Fibroblast of upper back skin (primary cell): ENCODE measurements around the gene YTHDF1.
A peak's percentile ranks its signal among the peaks of the same experiment; 100 is the strongest.
"Not testable (repeated sequence)": the region's sequence is repeated elsewhere in the genome, so short reads cannot be mapped to it uniquely, and the experiment has no call there.

Source experiments
- DNase-seq: peaks from one replicate; pipeline ENCODE4 v3.0.0-alpha.2; 2013

YTHDF1 gene

GRCh38 chr20:63216041-63216848 is at the start of gene YTHDF1:
Gene YTHDF1, minus strand, starts transcription at chr20:63216131. Its CDS starts 239 bp downstream, at chr20:63215892.
- peak; percentile 92 for DNase-seq

DNA sequence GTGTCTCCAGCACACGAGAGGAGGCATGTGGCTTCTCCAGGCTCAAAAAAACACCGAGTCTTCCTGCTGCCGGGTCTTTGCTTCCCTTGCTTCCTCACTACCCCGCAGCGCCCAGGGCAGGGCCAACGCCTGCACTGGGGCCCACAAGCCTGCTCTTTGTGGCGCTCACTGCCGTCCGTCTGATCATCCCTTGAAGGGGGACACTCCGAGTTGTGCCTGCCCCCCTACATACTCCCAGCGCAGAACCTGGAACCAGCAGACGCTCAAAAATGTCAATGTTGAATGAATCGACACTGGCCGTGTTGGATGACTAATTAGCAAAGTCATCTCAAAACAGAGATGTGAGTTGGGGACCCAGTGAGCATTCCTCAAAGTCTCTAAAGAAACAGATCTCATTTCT is 48.6 kb upstream of the YTHDF1 start:
- DNase-seq = no peak

DNA sequence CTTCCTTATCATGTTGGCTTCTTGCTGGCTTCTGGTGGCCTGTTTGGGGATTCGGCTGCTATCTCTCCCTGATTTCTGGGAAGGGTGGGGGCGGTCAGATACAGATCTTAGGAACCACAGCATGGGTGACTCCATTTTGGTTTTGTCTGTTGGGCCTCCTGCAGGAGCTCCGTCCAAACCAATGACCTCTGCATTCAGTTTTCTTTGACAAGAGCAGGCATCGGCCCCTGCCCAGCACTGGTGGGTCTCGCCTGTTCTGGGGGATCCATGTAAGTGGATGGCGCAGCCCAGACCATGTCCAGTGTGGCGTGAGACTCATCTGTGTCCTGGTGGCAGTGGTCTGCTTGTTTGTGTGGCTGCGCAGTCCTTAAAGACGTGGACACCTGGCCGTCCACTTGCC is 48.1 kb upstream of the YTHDF1 start:
- DNase-seq = no peak

DNA sequence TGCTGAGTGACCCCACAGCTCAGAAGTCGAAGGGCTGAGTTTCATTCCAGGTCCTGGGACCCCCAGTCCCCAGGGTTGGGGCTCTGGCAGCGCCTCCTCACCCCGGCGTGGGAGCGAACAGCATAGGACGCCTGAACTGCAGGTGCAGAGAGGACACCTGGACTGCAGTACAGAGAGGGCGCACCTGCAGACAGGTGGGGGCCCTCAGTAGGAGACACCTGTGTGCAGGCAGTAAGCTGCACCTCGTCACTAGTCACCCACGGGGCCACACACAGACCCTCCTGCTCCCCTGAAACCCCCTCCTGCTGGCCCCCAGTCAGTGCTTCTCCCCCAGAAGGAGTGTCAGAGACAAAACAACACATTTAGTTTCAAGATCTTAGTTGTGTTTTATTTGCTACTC is 46.9 kb upstream of the YTHDF1 start:
- DNase-seq = no peak

DNA sequence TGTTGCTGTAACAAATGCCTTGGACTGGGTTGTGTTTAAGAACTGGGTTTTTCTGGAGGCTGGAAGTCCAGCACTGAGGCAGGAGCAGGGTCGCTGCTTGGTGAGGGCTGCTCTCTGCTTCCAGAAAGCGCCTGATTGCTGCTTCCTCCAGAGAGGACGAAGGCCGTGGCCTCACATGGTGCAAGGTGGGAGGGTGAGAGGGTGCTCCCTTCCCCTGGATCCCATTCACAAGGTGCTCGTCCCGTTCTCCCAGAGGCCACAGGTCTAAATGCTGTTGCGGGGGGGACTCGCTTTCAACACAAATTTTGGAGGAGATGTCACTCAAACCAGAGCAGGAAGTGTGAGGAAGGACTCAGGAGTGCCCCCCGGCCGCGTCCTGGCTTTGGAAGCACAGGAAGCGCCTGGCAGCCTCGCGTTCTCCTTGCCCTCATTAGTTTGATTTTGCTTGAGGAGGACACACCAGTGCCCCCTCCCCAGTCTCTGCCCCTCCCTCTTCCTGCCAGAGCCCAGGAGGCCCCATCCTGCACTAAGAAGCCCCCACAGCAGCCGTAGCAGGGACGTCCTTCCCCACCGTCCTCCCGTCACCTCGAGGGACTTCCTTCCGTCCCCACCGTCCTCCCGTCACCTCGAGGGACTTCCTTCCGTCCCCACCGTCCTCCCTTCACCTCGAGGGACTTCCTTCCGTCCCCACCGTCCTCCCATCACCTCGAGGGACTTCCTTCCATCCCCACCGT is 46.0 kb upstream of the YTHDF1 start:
- no peak for DNase-seq

DNA sequence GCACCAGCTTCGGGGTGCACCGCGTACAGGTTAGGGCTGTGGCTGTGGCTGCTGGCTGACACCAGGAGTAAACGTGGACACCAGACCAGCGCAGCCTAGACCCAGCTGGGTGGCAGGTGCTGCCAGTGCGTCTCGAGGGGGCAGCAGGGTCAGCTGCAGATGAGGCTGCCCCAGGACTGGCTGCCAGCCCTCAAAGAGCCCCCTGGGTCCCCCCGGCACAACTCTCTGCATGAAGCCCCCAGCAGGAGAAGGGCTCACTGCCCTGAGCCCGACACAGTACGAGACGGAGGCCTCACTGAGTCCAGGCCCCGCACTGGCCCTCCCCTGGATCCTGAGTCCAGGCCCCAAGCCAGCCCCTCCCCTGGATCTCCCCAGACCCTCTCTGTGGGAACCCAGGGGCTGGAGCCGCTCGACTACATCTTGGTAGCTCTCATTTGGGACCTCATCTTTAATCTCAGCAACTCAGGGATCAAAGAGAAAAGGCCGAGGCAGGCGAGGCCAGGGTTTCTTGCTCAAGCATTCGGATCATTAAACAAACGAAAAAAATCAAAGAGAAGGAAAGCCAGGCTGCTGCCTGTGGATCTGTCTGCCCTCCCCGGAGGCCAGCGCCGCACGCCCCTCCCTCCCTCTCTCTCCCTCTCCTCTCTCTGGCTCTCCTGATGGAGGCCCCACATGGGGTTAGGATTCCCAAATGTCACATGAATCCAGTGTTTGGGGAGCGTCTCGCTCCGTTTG is 45.3 kb upstream of the YTHDF1 start:
- DNase-seq = no peak

DNA sequence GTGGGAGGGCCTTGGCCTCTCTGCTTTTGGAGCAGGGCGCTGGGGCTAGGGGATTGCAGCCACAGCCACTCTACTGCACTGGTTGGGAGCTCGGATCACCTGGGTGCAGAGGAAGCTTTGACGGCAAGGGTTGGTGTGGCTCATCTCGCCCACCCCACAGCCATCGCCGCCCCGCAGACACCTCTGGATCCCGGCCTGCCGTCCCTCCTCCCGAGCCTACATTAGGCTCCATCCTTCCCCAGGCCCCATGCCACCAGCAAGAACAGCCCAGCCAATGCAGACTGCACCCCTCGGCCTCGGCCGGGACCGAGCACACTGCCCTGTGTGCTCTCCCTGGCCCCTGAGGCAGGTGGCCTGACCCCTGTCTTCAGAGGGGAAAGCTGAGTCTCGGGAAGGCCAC is 44.6 kb upstream of the YTHDF1 start:
- no peak for DNase-seq

- no peak for DNase-seq
These were observed 44.0 kb upstream of the YTHDF1 start for GRCh38 chr20:63259734-63260460.

GRCh38 chr20:63258781-63259180 is 42.9 kb upstream of the YTHDF1 start:
- no peak for DNase-seq

GRCh38 chr20:63257629-63258028 is 41.7 kb upstream of the YTHDF1 start:
- no peak for DNase-seq

DNA sequence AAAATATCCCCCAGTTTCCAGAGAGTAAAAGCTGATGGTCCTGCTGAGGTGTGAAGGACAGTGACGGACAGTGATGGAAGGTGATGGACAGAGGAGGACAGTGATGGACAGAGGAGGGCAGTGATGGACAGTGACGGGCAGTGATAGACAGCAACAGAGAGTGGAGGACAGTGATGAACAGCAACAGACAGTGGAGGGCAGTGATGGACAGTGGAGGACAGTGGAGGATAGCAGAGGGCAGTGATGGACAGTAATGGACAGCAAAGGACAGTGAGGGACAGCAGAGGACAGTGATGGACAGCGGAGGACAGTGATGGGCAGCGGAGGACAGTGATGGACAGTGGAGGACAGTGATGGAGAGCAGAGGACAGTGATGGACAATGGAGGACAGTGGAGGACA is 41.0 kb upstream of the YTHDF1 start:
- no peak for DNase-seq

DNA sequence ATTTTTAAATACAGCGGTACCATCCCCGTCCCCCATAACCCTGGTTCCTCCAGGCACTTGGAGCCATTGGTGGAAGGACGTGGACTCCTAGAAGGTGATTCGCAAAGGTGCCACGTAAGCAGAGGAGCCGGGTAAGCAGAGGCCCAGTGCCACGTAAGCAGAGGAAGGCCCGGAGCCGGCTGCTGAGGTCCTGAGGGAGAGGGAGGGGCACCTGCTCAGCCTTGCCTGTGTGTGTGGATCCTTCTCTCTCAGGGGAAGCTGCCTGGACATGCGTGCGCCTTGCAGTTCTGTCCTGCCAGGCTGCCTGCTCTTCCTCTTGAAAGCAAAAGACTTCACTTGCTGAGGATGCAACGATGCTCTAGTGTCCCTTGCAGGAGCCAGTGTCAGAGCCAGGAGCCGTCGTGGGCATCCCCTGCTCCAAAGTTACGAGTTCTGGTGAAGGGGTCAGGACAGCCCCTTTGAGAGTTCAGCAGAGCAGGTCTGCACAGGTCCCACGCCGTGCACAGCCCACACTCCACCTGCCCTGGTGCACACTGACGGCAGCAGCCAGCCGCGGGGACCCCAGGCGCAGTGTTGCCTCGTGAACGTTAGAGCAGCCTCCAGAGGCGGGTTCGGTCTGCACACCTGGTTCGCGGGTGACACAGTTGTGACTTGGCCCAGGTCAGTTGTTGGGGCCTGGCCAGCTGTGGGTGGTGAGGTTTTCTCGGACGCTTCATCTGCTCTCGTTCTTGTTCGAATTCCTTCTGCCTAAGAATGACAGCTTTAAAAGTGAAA is 40.2 kb upstream of the YTHDF1 start:
- DNase-seq = no peak

- DNase-seq = no peak
These were observed 38.9 kb upstream of the YTHDF1 start for GRCh38 chr20:63254606-63255384.

- DNase-seq = no peak
These were observed 38.3 kb upstream of the YTHDF1 start, which contains the start of gene NKAIN4 for GRCh38 chr20:63254232-63254605. Gene NKAIN4, minus strand, starts transcription at chr20:63254463. Its CDS starts 13 bp downstream, at chr20:63254450.

DNA sequence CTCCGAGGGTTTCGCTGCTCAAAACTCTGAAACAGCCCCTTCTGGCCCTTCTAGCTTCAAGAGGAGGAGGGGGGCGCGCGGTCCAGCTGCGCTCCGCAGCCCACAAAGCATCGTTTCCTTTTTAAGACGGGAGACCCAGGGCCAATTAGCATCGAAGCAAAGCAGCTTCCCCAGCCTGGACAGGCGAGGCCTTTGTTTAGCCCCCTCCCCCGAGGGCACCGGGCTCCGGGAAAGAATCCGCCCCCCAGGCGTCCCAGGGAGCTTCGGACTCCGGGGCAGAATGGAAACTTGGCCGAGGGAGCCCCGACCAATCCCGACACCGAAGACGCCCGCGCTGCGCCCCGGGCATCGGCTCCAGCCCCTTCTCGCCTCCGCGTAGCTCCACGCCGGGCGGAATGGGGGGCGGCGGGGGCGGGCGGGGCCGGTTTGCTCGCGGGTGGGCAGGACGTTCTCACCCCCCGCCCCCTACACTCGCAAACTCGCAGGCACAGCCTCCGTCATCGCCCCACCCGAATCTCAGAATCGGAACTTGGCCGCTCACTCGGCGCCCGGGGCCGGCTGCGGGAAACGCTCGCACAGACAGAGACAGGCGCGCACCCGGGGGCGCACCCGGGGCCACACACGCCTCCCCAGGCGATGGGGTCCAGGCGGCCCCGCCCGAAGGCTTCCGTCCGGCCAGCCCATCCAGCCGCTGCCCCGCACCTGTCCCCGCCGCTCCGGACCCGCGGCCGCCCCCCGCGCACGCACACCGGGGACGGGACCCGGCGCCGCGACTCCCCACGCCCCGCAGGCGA is 37.7 kb upstream of the YTHDF1 start:
- DNase-seq = no peak

GRCh38 chr20:63253065-63253437 is 37.1 kb upstream of the YTHDF1 start:
- no peak for DNase-seq

- no peak for DNase-seq
These were observed 36.4 kb upstream of the YTHDF1 start for GRCh38 chr20:63252284-63252711.

DNA sequence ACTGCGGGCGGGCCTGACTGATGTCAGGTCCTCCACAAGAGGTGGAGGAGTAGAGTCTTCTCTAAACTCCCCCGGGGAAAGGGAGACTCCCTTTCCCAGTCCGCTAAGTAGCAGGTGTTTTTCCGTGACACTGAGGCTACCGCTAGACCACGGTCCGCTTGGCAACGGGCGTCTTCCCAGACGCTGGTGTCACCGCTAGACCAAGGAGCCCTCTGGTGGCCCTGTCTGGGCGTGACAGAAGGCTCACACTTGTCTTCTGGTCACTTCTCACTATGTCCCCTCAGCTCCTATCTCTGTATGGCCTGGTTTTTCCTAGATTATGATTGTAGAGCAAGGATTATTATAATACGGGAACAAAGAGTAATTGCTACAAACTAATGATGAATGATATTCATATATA is 35.4 kb upstream of the YTHDF1 start:
- not testable (repeated sequence) for DNase-seq

- DNase-seq = no peak
These were observed 34.0 kb upstream of the YTHDF1 start for GRCh38 chr20:63249891-63250290.

DNA sequence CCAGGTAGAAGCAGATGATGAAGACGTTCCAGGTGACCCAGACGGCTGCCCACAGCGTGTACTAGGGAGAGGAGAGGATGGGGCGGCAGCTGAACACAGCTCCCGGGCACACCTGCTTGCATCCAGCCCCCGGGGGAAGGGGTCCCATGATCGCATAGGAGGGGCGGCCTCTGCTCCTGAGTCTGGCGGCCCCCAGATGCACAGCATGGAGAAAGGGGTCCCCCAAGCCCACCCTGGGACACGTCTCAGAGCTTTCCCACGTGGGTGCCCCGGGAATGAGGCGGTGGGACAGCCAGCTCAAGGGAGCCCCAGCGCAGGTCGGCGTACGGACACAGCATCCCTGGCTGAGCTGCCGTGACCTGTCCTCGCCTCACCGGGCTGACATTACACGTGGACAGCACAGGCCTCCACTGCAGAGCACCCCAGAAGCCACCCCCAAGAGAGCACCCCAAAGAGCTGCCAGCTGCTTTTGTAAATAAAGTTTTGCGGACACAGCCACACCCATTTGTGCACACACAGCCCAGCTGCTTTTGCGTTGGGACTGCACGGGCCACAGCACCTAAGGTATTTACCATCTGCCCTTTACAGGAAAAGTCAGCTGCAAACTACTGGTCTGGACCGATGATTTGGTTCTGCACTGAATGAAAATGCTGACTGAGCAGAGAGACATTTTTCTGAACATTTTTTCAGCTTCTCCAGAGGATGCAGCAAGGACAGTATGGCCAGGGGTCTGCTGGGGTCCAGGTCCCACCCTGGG is 33.1 kb upstream of the YTHDF1 start:
- no peak for DNase-seq
